ENCODE measurements around the gene C15orf40.

- no peak for TF ChIP-seq CTCF (IDR thresholded peaks at IDR 0.05; ENCODE audit: low read depth, low read length)
- no peak for TF ChIP-seq EZH2phosphoT487 (IDR thresholded peaks at IDR 0.05; ENCODE audit: low read depth)
Measured at GRCh38 chr15:82952158-82953081, 59.0 kb downstream of the C15orf40 start, which contains the start of gene HOMER2.
